Measurements from ENCODE around the gene RANBP17.

DNA sequence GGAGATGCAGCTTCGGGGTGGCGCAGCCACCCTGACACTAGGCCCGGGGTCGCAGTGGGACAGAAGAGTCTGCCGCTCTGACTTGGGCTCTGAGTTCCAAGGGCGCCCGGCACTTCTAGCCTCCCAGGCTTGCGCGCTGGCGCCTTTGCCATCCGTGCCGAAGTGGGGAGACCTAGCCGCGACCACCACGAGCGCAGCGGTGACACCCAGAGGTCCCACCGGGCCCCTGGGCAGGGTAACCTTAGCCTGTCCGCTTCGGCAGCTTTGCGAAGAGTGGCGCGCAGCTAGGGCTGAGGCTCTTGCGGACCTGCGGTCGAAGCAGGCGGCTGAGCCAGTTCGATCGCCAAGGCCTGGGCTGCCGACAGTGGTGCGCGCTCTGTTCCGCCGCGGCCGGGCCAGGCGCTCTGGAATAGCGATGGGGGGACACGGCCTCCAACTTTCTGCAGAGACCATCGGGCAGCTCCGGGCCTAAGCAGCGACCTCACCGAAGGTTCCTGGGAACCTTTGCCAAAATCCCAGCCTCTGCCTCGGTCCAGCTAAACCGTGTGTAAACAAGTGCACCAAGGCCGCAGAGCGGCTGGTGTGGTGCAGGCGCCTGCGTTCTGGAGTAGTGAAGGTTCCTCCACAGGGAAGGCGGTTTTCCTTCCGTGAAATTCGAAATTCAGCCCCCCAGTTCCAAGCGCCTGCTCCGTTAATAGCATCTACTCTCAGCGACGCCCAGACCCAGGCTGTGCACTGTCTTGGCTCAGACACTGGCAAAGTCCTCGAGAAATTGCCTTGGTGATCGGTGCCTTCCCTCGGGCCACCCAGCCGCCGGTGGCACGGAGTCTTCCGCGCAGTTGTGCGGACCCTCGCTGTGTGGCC, 454.7 kb downstream of the RANBP17 start:
- TF ChIP-seq, protein P1, sequence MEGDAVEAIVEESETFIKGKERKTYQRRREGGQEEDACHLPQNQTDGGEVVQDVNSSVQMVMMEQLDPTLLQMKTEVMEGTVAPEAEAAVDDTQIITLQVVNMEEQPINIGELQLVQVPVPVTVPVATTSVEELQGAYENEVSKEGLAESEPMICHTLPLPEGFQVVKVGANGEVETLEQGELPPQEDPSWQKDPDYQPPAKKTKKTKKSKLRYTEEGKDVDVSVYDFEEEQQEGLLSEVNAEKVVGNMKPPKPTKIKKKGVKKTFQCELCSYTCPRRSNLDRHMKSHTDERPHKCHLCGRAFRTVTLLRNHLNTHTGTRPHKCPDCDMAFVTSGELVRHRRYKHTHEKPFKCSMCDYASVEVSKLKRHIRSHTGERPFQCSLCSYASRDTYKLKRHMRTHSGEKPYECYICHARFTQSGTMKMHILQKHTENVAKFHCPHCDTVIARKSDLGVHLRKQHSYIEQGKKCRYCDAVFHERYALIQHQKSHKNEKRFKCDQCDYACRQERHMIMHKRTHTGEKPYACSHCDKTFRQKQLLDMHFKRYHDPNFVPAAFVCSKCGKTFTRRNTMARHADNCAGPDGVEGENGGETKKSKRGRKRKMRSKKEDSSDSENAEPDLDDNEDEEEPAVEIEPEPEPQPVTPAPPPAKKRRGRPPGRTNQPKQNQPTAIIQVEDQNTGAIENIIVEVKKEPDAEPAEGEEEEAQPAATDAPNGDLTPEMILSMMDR (IDR thresholded peaks at IDR 0.05; ENCODE audit: low read depth, low read length) = no peak
- no peak for TF ChIP-seq EZH2phosphoT487 (IDR thresholded peaks at IDR 0.05; ENCODE audit: low read depth)

Measured in OCI-LY3 (cell line).